OCI-LY7 (cell line): Measurements from ENCODE around the gene LMO2. TPM values are rescaled to one million over a fixed set of nuclear protein-coding genes. Genes with fewer than 3 reads are reported as not detected.

ENCODE experiments used
- BruUV-seq: library from RNA; stranded (reverse); fragments of 400-500 nt; replicated peaks from 2 replicates; lab custom pipeline; 2021; lab: Mats Ljungman, UMichigan
- CTCF ChIA-PET: fragments of 300-600 bp; sonication (Branson Sonifier 250); formaldehyde crosslinking; loops from one replicate; lab custom pipeline; 2022; ENCODE audit warnings: antibody characterized with exemption; ENCODE audit not compliant: unreplicated experiment; lab: Charles Lee
- POLR2A ChIA-PET: fragments of 300-600 bp; sonication (Branson Sonifier 250); formaldehyde crosslinking; loops from one replicate; lab custom pipeline; 2022; ENCODE audit warnings: antibody characterized with exemption; lab: Charles Lee
- DNase-seq: peaks from one replicate; pipeline ENCODE4 v3.0.0-alpha.2; 2015; ENCODE audit warnings: low spot score
- H2AFZ ChIP-seq: fragments of 200-600 bp; sonication (generic), shearing (Covaris generic); 2 replicates; pipeline ENCODE4 v1.6.1; 2014; ENCODE audit warnings: mild to moderate bottlenecking, antibody characterized with exemption, low read length, moderate library complexity
- H3K27ac ChIP-seq: fragments of 200-600 bp; sonication (generic); 2 replicates; pipeline ENCODE4 v1.5.1; 2014; ENCODE audit warnings: mixed run types, low read depth, mild to moderate bottlenecking, moderate library complexity, low read length, inconsistent platforms; ENCODE audit not compliant: poor library complexity, severe bottlenecking
- H3K36me3 ChIP-seq: fragments of 200-600 bp; sonication (generic); 2 replicates; pipeline ENCODE4 v1.6.1; 2014; ENCODE audit warnings: mild to moderate bottlenecking, antibody characterized with exemption, low read length, moderate library complexity, mixed read lengths; ENCODE audit not compliant: insufficient read depth
- H3K4me1 ChIP-seq: fragments of 200-600 bp; sonication (generic); 2 replicates; pipeline ENCODE4 v1.5.1; 2014; ENCODE audit warnings: mild to moderate bottlenecking, low read length; ENCODE audit not compliant: insufficient read depth, poor library complexity, severe bottlenecking
- H3K4me2 ChIP-seq: fragments of 200-600 bp; sonication (generic); 2 replicates; pipeline ENCODE4 v1.6.1; 2014; ENCODE audit warnings: mild to moderate bottlenecking, low read length
- H3K4me3 ChIP-seq: fragments of 200-600 bp; sonication (generic); 2 replicates; pipeline ENCODE4 v1.5.1; 2014; ENCODE audit warnings: mild to moderate bottlenecking, low read depth, low read length; ENCODE audit not compliant: poor library complexity, severe bottlenecking
- H3K79me2 ChIP-seq: fragments of 200-600 bp; sonication (generic); 2 replicates; pipeline ENCODE4 v1.6.1; 2016; ENCODE audit warnings: low read depth, mild to moderate bottlenecking, low read length, moderate library complexity, mixed read lengths; ENCODE audit not compliant: insufficient read depth
- H3K9me2 ChIP-seq: fragments of 200-600 bp; sonication (generic); 2 replicates; pipeline ENCODE4 v1.6.1; 2016; ENCODE audit warnings: mild to moderate bottlenecking, low read length, mixed read lengths; ENCODE audit not compliant: insufficient read depth
- H3K9me3 ChIP-seq: fragments of 200-600 bp; sonication (generic); 2 replicates; pipeline ENCODE4 v1.6.1; 2014; ENCODE audit warnings: mild to moderate bottlenecking, mixed run types, low read length, mixed read lengths
- H4K20me1 ChIP-seq: fragments of 200-600 bp; sonication (generic); 2 replicates; pipeline ENCODE4 v1.6.1; 2014; ENCODE audit warnings: mild to moderate bottlenecking, antibody characterized with exemption, low read length, moderate library complexity, mixed read lengths; ENCODE audit not compliant: insufficient read depth
- CTCF ChIP-seq: fragments of 200-600 bp; sonication (generic); conservative IDR thresholded peaks from 2 replicates; pipeline ENCODE4 v1.5.1; 2014; ENCODE audit warnings: mild to moderate bottlenecking, antibody characterized with exemption, low read length, moderate library complexity, mixed read lengths
- EZH2phosphoT487 ChIP-seq: fragments of 200-600 bp; sonication (generic); IDR thresholded peaks from 2 replicates; pipeline ENCODE4 v1.6.1; 2018; ENCODE audit warnings: low read depth, borderline replicate concordance, mild to moderate bottlenecking, mixed run types, antibody characterized with exemption, low read length, moderate library complexity, mixed read lengths
- intact Hi-C: fragments of 100-400 bp; cut with micrococcal nuclease; formaldehyde crosslinking; loops from one replicate; pipeline ENCODE4 v1.10.0; 2022; ENCODE audit not compliant: unreplicated experiment
- total RNA-seq, 2 experiments: library from RNA; depleted of rRNA in 1 of 2; stranded (reverse); fragments of >200 nt in 1 of 2; shearing (Covaris generic) in 1 of 2; gene quantifications; 2 replicates each; pipeline ENCODE4 v1.2.3, GENCODE V29; 2014 to 2022

The LMO2 gene
- total RNA-seq, 2 experiments from 2014 or later: 0.89 TPM; not detected in 1

- BruUV-seq: no TSS peak
- intact Hi-C loops: no loop called here
- POLR2A ChIA-PET: no interaction called here
- no peak overlapping the region for H3K4me2 ChIP-seq
- no peaks in the 10 kb centered on the region for H3K9me3 ChIP-seq
- H3K4me3 ChIP-seq: no peak overlapping the region
- no peak overlapping the region for H2AFZ ChIP-seq
- H3K9me2 ChIP-seq: no peaks in the 10 kb centered on the region
- no peaks in the 10 kb centered on the region for H3K4me1 ChIP-seq
- H3K79me2 ChIP-seq: no peaks in the 10 kb centered on the region
- TF ChIP-seq CTCF: no peak
- H3K27ac ChIP-seq: no peak overlapping the region
- H3K36me3 ChIP-seq: no peaks in the 10 kb centered on the region
- CTCF ChIA-PET: no interaction called here
- DNase-seq: no peak
- no peaks in the 10 kb centered on the region for H4K20me1 ChIP-seq
Measured at GRCh38 chr11:33864479-33864878, 27.4 kb downstream of the LMO2 start.

- Histone ChIP-seq H3K27ac (no peak overlapping the region), H3K36me3 (no peaks in the 10 kb centered on the region), H3K79me2 (no peaks in the 10 kb centered on the region), H3K4me3 (no peak overlapping the region), H3K9me2 (no peaks in the 10 kb centered on the region), H3K9me3 (no peaks in the 10 kb centered on the region), H4K20me1 (no peaks in the 10 kb centered on the region), H2AFZ (no peak overlapping the region), H3K4me1 (no peaks in the 10 kb centered on the region), H3K4me2 (no peak overlapping the region)
- DNase-seq: no peak
- intact Hi-C loops: no loop called here
- BruUV-seq: no TSS peak
- ChIA-PET CTCF (interaction anchor here (0.5 kb wide), 2 partner anchors 34 to 111 kb away, joined by 3 read pairs; no protein-coding TSS in a partner anchor), POLR2A (interaction anchor here (0.5 to 1.4 kb wide), 7 partner anchors 17 to 1573 kb away, joined by 3 to 5 read pairs (median 3); no protein-coding TSS in a partner anchor)
- TF ChIP-seq EZH2phosphoT487 (no peak), CTCF (no peak)
Measured at GRCh38 chr11:33863418-33864172, 28.3 kb downstream of the LMO2 start.

GRCh38 chr11:33861941-33862589 is 29.8 kb downstream of the LMO2 start:
- no TSS peak for BruUV-seq
- H3K4me1 ChIP-seq: no peaks in the 10 kb centered on the region
- ChIA-PET POLR2A (interaction anchor here (0.8 to 1.1 kb wide), 3 partner anchors 31 to 140 kb away, joined by 3 to 5 read pairs (median 3); no protein-coding TSS in a partner anchor), CTCF (no interaction called here)
- H2AFZ ChIP-seq: no peak overlapping the region
- H3K4me3 ChIP-seq: no peak overlapping the region
- no peaks in the 10 kb centered on the region for H3K36me3 ChIP-seq
- no peaks in the 10 kb centered on the region for H3K9me2 ChIP-seq
- H3K4me2 ChIP-seq: no peak overlapping the region
- intact Hi-C loops: no loop called here
- no peaks in the 10 kb centered on the region for H3K9me3 ChIP-seq
- no peak overlapping the region for H3K27ac ChIP-seq
- no peak for DNase-seq
- H4K20me1 ChIP-seq: no peaks in the 10 kb centered on the region
- TF ChIP-seq CTCF: no peak
- no peak for TF ChIP-seq EZH2phosphoT487
- no peaks in the 10 kb centered on the region for H3K79me2 ChIP-seq
